ENCODE measurements around the gene ZFP92.

DNA sequence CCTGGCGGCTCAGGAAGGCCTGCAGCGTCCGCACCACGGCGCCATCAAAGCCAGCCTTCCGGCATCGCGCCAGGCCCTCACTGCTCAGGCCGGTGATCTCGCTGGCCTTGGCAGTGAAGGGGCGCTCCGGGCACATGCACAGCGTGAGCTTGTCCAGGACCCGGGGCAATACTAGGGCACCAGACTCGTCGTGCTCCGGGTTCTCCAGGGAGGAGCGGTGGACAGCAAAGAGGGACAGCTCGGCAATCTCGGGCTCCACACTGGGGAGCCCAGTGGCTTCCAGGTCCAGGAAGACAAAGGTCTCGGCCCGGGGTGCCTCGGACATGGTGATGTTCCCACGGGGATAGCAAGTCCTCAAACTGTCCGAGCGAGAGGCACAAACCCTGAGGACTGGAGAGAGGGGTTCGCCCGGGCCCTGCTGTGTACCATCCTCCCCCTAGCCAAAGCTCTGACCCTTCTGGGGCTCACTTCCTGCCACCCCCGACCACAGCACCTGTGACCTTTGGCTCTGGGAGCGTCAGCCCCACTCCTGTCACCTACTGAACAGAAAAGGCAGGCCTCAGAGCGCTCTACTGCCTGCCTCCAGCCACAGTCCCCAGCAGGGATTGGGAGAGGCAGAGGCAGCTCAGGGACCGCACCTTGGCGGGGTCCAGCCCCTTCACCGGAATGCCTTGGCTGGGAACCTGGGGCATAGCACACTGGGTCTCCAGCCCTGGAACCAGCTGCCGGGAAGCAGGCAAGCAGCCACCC lies 34.0 kb downstream of the ZFP92 start:
- TF ChIP-seq, protein P1, sequence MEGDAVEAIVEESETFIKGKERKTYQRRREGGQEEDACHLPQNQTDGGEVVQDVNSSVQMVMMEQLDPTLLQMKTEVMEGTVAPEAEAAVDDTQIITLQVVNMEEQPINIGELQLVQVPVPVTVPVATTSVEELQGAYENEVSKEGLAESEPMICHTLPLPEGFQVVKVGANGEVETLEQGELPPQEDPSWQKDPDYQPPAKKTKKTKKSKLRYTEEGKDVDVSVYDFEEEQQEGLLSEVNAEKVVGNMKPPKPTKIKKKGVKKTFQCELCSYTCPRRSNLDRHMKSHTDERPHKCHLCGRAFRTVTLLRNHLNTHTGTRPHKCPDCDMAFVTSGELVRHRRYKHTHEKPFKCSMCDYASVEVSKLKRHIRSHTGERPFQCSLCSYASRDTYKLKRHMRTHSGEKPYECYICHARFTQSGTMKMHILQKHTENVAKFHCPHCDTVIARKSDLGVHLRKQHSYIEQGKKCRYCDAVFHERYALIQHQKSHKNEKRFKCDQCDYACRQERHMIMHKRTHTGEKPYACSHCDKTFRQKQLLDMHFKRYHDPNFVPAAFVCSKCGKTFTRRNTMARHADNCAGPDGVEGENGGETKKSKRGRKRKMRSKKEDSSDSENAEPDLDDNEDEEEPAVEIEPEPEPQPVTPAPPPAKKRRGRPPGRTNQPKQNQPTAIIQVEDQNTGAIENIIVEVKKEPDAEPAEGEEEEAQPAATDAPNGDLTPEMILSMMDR (conservative IDR thresholded peaks at IDR 0.05; ENCODE audit: low read length): no peak
- no peak for TF ChIP-seq EZH2phosphoT487 (IDR thresholded peaks at IDR 0.05; ENCODE audit: borderline replicate concordance)

Data from Loucy (cell line).